CD4-positive, alpha-beta T cell treated with Interleukin-17A for 4 hours (primary cell): ENCODE measurements around the gene PRKD1.

ENCODE experiments used
- DNase-seq: peaks from one replicate; pipeline ENCODE4 v3.0.0-alpha.2; 2020; ENCODE audit warnings: mixed read lengths

The PRKD1 gene

GRCh38 chr14:29927376-29928116 is at the start of gene PRKD1:
PRKD1 (minus strand) TSS chr14:29927847.
- DNase-seq: no peak

DNA sequence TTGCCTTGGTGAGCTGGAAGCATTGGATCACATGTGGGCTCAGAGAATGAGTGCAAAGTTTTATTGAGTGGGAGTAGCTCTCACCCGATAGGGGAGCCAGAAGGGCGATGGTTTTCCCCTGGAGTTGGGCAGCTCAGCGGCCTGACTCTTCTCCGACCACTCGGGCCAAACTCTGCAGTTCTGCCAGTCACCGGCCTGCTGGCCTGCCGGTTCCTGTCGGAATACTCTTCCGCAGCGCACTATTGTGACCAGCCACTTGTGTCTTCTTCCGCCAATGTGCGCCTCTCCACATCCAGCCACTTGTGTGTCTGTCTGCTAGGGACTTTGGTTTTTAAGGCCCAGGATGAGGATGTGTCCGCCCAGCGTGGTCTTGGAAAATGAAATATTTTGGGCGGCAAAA is 43.5 kb upstream of the PRKD1 start:
- DNase-seq: no peak

GRCh38 chr14:29955087-29955486 is 27.4 kb upstream of the PRKD1 start:
- no peak for DNase-seq

DNA sequence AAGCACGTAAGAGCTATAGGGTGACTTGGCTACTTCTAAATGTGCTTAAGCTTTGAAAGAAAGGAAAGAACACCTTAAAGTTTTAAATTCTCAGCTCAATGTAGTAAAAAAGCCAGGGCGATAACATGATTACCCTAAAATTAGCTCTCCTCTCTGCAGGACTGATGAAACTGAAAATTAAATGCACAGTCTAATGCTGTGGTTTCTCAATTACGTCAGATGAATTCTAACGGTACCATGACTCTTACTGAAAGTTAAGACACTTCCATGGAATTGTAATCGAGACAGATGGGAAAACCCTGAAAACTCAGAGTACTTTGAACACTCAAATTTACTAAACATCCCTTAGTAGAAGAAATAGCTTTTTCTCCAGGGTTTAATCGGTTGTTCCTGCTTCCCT is 25.9 kb upstream of the PRKD1 start:
- no peak for DNase-seq

DNA sequence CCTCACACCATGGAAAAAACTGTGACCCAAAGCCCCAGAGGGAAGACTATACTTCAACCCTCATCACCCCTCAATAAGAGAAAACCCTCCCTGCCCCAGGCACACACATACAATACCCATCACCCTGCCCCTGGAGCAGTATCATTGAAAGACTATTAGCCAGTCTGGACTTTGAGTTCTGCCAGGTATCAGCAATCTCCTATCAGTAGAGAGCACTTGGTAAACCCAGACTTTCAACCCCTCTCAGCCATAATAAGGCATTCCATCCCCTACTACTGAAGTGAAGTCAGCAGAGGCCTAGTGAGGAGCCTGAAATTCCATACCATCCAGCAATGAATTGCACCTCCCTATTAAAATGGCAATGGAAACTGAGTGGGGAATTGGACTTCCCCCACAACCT is 16.4 kb upstream of the PRKD1 start:
- DNase-seq: no peak

GRCh38 chr14:29941401-29941800 is 13.8 kb upstream of the PRKD1 start:
- DNase-seq: no peak

- DNase-seq: no peak
Observed at GRCh38 chr14:29940482-29940881, 12.8 kb upstream of the PRKD1 start.

GRCh38 chr14:29937116-29937515 is 9.5 kb upstream of the PRKD1 start:
- DNase-seq: no peak

GRCh38 chr14:29930283-29930682 is 2.6 kb upstream of the PRKD1 start:
- no peak for DNase-seq

GRCh38 chr14:29928117-29928640 is 532 bp upstream of the PRKD1 start:
- DNase-seq: no peak

DNA sequence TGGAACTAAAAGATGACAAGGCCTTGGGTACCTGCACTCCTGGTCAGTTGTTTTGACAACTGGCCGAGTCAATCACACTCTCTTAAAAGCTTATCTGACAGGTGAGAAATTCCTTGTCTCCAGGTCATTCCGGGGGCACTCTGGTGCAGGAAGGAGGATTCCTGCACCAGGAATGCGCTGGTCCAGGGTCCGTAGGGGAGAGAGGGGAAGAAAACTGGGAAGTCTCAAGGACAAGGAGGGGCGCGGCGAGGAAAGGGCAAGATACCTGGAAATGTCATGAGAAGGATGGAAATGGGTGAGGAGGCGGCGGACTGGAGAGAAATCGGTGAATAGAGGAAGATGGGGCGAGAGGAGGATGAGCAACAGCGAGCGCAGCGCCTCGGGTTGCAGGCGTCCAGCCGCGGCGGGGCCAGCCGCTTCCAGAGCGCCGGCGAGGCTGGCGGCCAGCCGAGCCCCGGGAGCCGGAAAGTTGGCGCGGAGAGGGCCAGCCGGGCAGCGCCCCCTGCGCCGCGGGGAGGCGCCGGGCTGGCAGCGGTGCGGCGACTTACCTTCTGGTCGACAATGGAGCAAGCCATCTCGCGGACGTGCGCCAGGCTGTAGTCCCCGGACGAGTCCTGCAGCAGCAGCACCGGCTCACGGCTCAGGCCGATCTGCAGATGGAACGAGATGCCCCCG is 809 bp downstream of the PRKD1 start:
- no peak for DNase-seq

- DNase-seq: no peak
Observed at GRCh38 chr14:29926228-29926627, 1.4 kb downstream of the PRKD1 start.

DNA sequence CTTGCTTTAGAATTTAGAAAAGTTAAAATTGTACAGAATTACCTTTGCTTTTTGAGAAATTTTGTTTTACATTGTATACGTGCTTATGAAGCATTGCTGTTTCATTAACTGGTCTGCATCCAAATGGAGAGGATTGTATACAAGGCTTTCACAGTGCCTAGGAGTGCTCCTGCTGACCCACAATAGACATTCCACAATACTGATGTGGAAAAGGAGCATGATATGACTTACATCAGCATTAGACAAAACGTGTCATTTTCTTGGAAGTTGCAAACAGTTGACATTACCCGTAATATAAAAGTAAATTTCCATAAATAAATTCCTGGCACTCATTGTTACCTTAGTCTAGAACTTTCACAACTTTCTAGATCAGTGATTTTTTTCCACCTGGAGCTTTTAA is 1.9 kb downstream of the PRKD1 start:
- no peak for DNase-seq

- DNase-seq: no peak
Observed at GRCh38 chr14:29925101-29925722, 2.4 kb downstream of the PRKD1 start.

GRCh38 chr14:29919845-29920244 is 7.8 kb downstream of the PRKD1 start:
- DNase-seq: no peak

DNA sequence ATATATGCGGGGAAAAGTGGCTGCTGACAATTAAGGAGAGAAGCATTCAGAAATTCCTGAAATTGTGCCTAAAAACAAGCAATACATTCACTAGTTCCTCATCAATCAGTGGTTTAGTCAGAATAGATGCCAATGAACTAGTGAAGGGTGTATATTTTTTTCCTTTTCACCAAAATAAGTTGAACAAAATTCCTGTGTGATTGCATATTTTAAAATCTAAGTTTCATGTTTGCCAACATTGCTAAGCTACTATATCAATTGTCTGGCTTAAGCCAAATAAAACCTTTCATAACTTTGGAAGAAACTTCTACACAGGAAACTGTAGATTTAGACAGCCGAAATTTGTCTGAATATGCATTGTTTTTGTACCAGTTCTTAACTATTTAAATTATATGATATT is 8.7 kb downstream of the PRKD1 start:
- no peak for DNase-seq

- DNase-seq: no peak
Observed at GRCh38 chr14:29913566-29913965, 14.1 kb downstream of the PRKD1 start.

- DNase-seq: no peak
Observed at GRCh38 chr14:29911810-29912209, 15.8 kb downstream of the PRKD1 start.

GRCh38 chr14:29908652-29909577 is 18.7 kb downstream of the PRKD1 start:
- no peak for DNase-seq

DNA sequence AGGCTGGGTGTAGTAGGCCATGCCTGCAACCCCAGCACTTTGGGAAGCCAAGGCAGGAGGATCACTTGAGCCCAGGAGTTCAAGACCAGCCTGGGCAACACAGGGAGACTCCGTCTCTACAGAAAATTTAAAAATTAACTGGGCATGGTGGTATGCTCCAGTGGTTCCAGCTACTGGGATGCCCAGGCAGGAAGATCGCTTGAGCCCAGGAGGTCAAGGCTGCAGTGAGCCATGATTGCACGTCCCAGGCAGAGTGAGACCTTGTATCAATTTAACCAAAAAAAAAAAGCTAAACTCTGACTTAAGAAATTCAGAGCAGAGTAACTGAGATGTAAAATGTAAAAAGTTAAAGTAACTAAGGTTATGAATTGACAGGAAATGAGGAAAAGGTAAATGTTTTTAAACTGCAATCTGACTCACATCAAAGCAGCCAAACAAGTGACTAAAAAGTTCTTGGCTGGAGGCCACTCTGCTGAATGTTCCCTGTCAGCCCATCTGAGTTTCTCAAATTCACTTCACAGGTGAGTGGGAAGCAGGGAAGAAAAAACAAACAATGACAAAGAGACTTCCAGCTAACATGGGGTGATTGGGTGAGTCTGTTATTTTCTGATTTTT is 21.3 kb downstream of the PRKD1 start:
- DNase-seq: no peak

DNA sequence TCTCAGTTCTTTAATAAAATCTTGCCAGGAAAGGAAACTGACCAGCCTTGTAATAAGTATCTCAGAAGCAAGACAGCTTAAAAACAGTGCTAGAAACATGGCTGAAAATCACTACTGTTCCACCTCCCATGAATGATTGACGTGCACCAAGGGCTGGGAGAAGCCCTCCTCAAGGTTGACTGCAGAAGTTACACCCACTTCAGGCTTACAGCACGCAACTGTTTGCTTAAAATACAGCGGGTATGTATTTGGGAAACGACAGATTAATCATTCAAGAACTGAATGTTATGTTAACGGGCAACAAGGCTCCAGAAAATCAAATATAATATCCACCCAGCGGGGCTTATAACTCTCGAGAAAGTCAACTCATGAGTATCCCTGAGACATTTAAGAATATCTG is 22.1 kb downstream of the PRKD1 start:
- no peak for DNase-seq

GRCh38 chr14:29900609-29901350 is 26.9 kb downstream of the PRKD1 start:
- DNase-seq: no peak
